ENCODE results near the gene CUEDC1. TPM values are rescaled to one million over a fixed set of nuclear protein-coding genes. Genes with fewer than 3 reads are reported as not detected.
A peak's percentile ranks its signal among the peaks of the same experiment; 100 is the strongest.
"Not testable (repeated sequence)": the region's sequence is repeated elsewhere in the genome, so short reads cannot be mapped to it uniquely, and the experiment has no call there.

CUEDC1 gene
- total RNA-seq, 3 donors from 2014 or later: 13.0 to 18.0 (median 14.5) TPM

DNA sequence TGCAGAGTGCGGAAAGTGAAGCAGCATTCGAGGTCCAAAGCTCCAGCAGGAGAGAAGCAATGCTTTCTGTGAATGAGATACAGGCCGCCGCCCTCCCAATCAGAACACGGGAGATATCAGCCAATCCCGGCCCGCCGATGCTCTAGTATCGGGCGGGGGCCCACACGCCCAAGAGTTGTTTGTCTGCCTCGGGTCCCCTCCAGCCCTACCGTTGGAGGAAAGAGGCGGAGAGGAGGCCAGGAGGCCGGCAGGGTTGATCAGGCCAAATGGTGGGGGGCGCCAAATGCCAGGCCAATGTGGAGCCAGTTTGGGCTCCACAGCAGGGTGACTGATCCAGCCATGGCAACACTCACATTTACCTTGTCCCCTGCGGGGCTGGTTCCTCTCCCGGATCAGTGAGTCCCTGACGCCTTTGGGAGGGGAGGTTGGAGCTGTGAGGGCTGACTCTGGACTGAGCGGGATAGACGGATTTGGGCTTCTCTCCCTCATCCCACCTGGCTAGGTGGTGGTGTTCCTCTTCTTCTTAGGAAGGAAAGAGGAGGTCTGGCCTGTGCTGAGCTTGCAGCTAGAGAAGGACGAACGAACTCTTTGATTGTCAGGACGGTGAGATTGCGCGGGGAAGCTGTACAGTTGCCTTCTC lies 10.4 kb upstream of the CUEDC1 start:
- no peak overlapping the region for H3K27ac ChIP-seq
- intact Hi-C loops (cut with DNase I; ENCODE audit: low total_unique reads): no loop called here
- no peaks in the 10 kb centered on the region for H3K27me3 ChIP-seq
- H3K36me3 ChIP-seq: no peaks in the 10 kb centered on the region
- TF ChIP-seq POLR2AphosphoS5 (IDR thresholded peaks at IDR 0.05): no peak
- TF ChIP-seq, protein P1, sequence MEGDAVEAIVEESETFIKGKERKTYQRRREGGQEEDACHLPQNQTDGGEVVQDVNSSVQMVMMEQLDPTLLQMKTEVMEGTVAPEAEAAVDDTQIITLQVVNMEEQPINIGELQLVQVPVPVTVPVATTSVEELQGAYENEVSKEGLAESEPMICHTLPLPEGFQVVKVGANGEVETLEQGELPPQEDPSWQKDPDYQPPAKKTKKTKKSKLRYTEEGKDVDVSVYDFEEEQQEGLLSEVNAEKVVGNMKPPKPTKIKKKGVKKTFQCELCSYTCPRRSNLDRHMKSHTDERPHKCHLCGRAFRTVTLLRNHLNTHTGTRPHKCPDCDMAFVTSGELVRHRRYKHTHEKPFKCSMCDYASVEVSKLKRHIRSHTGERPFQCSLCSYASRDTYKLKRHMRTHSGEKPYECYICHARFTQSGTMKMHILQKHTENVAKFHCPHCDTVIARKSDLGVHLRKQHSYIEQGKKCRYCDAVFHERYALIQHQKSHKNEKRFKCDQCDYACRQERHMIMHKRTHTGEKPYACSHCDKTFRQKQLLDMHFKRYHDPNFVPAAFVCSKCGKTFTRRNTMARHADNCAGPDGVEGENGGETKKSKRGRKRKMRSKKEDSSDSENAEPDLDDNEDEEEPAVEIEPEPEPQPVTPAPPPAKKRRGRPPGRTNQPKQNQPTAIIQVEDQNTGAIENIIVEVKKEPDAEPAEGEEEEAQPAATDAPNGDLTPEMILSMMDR (IDR thresholded peaks at IDR 0.05): no peak
- no peak for TF ChIP-seq POLR2A (IDR thresholded peaks at IDR 0.05)
- peak in 1 of 2 donors; percentile 10 for DNase-seq (ENCODE audit: low spot score in 2 of 2)
- H3K4me1 ChIP-seq: no peaks in the 10 kb centered on the region
- no peaks in the 10 kb centered on the region for H3K9me3 ChIP-seq
- no peak overlapping the region for H3K4me3 ChIP-seq

- no peak for TF ChIP-seq POLR2AphosphoS5 (IDR thresholded peaks at IDR 0.05)
- TF ChIP-seq, protein P1 (IDR thresholded peaks at IDR 0.05): no peak
- TF ChIP-seq POLR2A (IDR thresholded peaks at IDR 0.05): no peak
These were observed 7.9 kb upstream of the CUEDC1 start for GRCh38 chr17:57963149-57963511.

DNA sequence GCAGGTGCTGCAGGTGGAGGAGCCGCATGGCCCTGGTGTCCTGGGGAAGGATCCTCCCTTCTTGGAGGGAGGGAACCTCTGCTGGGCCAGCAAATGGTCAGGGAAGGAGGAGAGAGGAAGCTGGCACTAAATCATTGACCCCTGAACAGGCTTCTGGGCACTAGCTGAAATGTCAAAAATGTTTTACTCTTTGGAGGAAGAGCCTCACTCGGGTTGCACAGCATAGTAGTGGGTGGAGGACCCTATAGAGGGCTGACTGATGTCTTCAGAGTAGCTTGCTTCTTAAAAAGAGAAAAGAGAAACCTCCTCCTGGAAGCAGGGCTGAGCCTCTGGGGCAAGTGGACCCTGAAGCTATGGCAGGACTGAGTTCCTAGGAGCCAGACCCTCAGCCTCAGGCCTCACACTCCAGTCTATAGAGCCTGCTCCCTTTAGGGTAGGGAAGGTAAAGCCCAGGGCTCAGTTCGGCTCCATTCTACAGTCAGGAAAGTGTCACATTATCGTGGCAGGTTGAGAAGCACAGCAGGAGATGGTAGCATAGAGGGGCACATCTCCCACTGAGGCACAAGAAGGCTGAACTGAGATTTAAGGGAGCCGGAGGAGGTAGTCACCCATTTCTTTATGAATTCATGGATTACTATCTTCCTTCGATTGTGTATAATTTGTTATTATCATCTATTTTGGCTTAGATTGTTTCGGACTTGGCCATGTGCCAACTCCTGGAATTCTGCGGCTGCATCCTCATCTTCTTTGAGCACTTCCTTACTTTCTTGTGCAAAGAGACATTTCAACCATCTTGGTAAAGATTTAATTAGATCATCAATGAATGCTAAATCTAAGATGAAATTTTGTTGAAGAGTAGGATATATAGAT lies 7.3 kb upstream of the CUEDC1 start:
- H3K27me3 ChIP-seq: no peaks in the 10 kb centered on the region
- no peaks in the 10 kb centered on the region for H3K9me3 ChIP-seq
- no peaks in the 10 kb centered on the region for H3K36me3 ChIP-seq
- H3K27ac ChIP-seq: no peak overlapping the region
- H3K4me3 ChIP-seq: no peak overlapping the region
- TF ChIP-seq POLR2AphosphoS5 (IDR thresholded peaks at IDR 0.05): no peak
- TF ChIP-seq, protein P1 (IDR thresholded peaks at IDR 0.05): no peak
- no peak for TF ChIP-seq POLR2A (IDR thresholded peaks at IDR 0.05)
- intact Hi-C loops (cut with DNase I; ENCODE audit: low total_unique reads): no loop called here
- peak in 1 of 2 donors; percentile 16 for DNase-seq (ENCODE audit: low spot score in 2 of 2)
- H3K4me1 ChIP-seq: no peaks in the 10 kb centered on the region

More at GRCh38 chr17:57963149-57963511, 7.9 kb upstream of the CUEDC1 start:
- no peak overlapping the region for H3K4me3 ChIP-seq
- no peaks in the 10 kb centered on the region for H3K9me3 ChIP-seq
- peak in 1 of 2 donors; percentile 4 for DNase-seq (ENCODE audit: low spot score in 2 of 2)
- intact Hi-C loops (cut with DNase I; ENCODE audit: low total_unique reads): no loop called here
- H3K36me3 ChIP-seq: no peaks in the 10 kb centered on the region
- H3K4me1 ChIP-seq: no peaks in the 10 kb centered on the region
- no peaks in the 10 kb centered on the region for H3K27me3 ChIP-seq
- H3K27ac ChIP-seq: no peak overlapping the region

DNA sequence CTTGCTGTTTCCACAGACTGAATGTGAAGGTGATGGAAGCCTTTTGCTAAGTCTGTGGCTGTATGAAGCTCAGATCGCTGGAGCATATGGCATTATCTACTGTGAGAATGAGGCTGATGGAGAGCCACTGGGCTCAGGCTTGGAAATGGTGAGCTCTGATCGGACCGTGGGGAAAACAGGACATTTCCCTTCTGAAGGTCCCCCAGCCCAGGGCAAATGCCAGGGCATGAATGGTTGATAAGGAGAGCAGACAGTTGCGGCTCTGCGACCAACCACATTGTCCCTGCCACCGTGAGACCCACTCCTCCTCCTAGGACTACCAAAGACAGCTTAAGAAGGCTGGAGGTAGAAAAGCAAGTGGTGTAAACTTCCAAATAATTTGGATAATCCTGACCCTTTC lies 4.7 kb upstream of the CUEDC1 start:
- no peaks in the 10 kb centered on the region for H3K9me3 ChIP-seq
- H3K36me3 ChIP-seq: no peaks in the 10 kb centered on the region
- TF ChIP-seq, protein P1 (IDR thresholded peaks at IDR 0.05): no peak
- H3K27ac ChIP-seq: no peak overlapping the region
- no peaks in the 10 kb centered on the region for H3K27me3 ChIP-seq
- peak in 1 of 2 donors; percentile 7 for DNase-seq (ENCODE audit: low spot score in 2 of 2)
- intact Hi-C loops (cut with DNase I; ENCODE audit: low total_unique reads): no loop called here
- no peak overlapping the region for H3K4me3 ChIP-seq
- H3K4me1 ChIP-seq: no peaks in the 10 kb centered on the region

DNA sequence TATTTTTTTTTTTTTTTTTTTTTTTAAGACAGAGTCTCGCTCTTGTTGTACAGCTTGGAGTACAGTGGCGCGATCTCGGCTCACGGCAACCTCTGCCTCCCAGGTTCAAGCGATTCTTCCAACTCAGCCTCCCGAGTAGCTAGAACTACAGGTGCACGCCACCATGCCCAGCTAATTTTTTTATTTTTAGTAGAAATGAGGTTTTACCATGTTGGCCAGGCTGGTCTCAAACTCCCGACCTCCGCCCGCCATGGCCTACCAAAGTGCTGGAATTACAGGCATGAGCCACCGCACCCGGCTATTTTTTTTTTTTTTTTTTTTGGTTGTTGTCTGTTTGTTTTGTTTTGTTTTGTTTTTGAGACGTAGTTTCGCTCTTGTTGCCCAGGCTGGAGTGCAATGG lies 3.2 kb upstream of the CUEDC1 start:
- H3K36me3 ChIP-seq; H3K4me3 ChIP-seq; H3K9me3 ChIP-seq; H3K27ac ChIP-seq; intact Hi-C loops (cut with DNase I; ENCODE audit: low total_unique reads); H3K27me3 ChIP-seq; H3K4me1 ChIP-seq: not testable (repeated sequence)
- DNase-seq (ENCODE audit: low spot score in 2 of 2): peak in 1 of 2 donors; percentile 8
